SW480 (cell line): ENCODE data around the gene JADE3.

ENCODE experiments used
- DNase-seq: peaks from one replicate; pipeline ENCODE4 v3.0.0-alpha.2; 2016; ENCODE audit warnings: low spot score

Gene JADE3

DNA sequence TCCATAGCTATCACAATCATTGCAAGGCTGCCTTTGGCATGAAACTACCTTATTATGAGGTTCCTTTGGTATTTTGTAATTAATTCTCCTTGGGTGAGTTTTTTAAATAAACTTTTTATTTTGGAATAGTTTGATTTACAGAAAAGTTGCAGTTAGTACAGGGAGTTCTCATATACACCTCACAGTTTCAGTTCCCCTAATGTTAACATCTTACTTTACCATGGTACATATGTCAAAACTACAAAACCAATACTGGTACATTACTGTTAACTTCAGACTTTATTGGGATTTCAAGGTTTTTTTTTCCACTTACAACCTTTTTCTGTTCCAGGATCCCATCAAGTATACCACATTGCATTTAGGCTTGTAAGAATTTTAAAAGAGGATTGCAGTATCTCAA lies 114.0 kb downstream of the JADE3 start:
- DNase-seq, result no peak

DNA sequence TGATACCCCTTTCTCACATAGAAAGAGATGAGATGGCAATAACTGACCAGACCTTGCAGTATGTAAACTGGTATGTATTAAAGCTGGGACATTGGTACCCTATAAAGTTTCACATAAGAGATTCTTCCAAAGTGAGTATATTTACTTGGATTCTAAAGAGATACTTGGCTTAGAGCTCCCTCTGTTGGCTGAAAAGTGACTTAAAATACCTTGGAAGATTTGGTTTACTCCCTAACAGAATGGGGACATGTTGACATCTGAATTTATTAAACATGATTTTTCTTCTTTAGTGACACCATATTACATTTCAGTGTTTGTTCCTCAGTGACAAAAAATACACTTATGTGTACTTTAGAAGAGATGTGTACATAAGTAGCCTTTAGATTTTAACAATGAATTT lies 118.1 kb downstream of the JADE3 start:
- DNase-seq, result peak; percentile 61

DNA sequence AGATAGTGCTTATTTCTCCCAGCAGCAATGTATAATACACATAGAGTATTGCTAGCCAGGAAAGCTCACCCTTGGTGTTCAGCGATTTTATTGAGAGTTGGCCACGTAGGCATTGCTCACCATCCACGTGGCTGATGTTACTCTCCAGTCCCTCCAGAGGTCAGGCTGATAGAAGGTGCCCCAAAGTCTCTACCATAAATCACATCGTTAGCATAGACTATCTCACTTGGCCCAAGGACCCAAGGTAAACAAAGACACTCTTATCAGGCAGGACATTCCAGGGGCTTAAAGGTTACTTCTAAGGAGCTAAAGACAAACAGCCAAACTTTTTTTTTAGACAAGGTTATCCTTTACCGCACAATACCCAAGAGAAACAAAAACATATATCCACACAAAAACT lies 135.8 kb downstream of the JADE3 start:
- DNase-seq, result no peak

DNA sequence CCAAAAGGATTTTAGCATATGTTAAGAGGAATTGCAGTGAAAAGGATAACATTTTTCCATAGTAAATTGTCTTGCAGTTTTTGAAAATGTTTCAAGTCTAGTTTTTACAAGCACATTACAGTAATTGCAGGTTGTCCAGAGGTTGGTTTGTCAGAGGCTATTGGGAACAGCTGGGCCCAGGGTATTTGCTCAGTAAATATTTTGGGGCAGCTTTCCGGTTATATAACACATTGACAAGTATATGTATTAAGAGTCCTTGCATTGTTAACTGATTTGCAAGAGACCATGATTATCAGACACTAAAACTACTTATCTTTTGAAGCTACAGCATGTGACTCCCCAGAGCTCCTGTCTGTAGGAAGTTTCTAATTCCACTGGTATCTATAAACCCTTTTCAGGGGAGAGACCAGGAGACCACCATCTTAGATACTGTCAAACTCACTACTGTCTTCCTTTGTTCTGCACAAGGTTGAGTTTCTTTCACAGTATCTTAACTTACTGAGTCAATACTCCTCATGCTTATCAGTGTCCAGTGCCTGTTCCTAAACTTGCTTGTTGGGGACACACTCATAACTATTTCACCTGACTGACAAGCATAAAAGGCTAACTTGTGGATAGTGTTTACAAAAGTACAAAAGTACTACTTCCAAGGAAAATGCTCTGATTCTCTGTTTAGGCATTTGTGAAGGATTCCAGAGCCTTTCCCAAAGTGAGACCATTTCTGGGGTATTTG lies 147.1 kb downstream of the JADE3 start:
- no peak for DNase-seq

DNA sequence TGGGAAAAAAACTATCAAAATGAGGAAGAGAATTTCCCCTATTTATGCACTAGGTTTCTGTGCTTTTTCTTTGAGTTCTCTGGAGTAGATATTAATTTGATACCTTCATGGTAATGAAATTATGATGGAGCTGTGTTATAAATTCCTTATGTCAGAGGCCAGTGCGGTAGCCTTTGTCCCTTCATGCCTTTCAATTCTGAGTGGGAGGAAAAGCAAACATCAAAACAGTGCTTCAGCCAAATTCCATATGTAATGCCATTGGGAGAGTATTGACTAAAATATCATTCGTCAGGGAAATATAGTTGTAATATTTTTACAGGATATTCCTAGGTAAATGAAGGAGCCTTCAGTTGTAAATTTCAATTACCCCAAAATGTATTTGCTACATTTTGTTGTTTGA lies 148.5 kb downstream of the JADE3 start:
- no peak for DNase-seq

DNA sequence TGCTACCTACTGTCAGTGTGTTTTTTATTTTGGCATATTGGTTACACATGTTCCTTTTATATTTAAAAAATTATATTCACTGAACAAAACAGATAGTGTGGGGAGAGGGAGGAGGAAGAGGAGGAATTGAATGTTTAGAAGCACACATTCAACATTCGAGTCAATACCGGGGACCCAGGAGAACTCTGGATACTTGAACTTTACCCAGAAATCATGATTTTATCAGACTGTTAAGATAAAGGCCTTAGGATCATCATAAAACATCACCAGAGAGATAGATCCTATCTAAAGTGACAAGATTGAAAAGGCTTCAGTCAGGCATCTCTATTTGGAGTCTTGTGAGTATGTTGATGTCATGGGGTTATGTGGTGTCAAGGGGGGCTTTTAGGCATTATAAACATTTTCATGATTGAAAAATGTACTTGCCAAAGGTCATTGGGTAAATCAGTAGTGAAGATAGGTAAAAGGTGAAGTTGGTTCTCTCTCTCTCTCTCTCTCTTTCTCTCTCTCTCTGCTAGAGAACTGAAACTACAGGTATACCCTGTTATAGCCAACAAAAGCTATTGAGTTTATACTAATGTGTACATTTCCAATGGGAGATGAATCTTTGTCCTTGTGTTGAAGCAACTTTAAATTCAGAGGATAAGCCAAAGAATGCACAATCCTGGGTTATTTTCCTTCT lies 149.2 kb downstream of the JADE3 start:
- no peak for DNase-seq

DNA sequence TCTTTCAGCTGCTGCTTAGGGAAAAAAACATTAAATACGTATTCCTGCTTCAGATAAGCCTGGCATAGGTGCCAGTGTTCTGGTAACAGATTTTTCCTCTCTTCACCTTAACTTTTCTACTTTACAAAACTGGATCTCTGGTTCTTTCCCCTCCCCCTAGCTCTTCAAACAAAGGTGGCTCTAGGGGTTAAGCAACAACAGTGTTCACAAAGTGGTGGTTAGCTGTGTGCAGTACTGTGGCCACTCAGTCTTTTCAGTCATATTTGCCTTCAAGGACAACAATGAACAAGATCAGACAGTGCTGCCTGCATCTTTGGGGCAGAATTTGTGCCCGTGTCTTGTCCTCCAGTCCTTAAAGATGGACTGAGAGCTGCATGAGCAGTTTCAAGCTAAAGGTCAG lies 151.0 kb downstream of the JADE3 start:
- DNase-seq, result no peak

DNA sequence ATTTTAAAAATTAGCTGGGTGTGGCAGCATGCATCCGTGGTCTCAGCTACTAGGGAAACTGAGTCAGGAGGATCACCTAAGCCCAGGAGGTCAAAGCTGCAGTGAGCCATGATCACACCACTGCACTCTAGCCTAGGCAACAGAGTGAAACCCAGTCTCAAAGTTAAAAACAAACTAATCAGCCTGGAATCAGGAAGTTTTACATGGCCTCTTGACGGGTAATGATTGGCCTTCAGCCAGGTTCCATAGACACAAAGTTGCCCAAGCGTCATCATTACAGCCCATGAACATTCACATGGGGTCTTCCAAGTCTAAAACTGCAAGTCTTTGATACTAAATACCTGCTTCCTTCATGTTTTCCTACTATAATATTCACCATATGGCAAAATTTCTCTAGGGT lies 156.0 kb downstream of the JADE3 start:
- DNase-seq, result no peak

DNA sequence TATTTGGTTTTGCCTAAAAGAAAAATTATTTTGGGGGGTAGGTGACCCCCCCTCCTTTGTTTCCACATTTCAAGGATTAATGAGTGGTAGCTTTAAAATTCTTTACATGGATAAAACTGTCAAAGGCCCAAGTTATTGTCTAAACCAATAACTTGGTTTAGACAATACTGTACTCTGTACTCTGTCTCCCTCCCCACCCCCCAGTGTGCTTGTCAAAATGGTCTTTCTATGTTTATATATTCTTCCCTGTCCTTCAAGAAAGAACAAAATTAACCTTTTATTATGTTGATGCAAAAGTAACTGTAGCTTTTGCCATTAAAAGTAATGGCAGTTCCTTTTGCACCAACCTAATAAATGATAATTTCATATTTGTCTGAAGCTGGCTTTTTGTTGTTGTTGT lies 156.5 kb downstream of the JADE3 start:
- no peak for DNase-seq

DNA sequence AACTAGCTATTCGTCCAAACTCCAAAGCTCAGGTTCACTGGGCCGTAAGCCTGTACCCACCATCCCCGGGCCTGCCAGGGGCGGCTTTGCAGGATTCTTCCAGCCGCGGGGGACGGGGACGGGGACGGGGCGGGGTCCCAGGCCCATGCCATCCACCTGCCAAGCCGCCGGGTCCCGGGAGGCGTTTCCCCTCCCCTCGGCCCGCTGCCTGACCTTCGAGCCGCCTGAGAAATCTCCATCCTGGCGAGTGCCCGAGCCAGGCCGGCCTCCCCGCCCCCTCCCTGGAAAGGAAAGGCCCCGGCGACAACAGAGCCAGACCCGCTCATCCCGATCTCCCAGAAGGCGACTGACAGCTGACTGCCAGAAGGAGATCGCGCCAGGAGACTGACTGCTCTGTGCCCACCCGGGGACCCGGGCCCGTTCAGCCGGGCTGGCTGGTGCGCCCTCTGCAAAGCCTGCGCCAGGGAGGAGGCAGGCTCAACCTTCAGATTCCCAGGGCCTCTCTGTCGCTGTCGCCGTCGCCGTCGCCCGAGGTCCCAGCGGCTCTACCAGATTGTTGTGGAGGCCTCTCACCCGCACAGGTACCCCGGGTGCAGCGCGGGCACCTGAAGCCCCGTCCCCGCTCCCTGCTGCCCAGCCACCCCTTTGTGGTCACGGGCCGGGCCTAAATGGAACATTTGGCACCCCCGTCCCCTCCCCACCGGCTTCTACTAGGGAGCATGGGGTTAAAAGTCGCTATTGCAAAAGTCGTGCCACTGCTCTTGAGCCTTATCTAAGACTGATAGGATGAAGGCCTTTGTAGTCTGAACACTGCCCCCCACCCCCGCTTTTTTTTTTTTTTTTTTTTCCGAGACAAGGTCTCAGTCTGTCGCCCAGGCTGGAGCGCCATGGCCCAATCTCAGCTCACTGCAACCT lies 166.2 kb downstream of the JADE3 start, which contains the start of gene RGN:
RGN (plus strand) TSS at position 315 of the 915 bp plus-strand sequence. CDS start 2,702 bp downstream, outside the sequence.
- DNase-seq, result no peak

DNA sequence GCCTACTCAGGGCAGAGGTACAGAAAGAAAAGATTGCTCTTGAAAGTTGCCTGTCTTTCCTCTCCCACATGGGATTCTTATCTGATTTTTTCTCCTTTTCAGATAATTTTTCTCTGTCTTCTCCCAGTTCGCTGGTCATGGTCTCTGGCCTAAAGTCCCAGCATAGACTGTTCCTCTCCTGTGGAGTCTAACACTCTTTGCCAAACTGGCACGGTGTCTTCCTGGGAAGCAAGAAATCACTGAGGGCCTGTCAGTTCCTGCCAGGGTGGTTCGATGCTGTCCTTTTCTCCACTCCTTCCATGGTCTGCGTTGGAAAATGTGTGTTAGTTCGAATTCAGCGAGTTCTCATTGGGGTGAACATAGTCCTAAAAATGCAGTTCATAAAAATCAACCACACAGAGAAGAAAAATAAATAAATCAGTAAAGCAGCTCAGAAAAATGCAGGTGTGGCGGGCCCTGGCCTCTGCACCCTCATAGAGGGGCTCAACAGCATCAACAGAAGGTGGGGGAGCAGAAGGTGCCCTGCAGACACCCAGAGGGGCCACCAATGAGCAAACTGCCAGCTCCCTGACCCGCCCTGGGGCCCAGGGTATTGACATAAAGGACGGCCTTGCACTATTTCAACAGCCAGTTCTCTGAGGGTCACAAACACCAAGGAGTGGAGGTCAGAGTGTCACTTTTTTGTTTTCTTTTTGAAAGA lies 168.1 kb downstream of the JADE3 start:
- DNase-seq, result no peak

DNA sequence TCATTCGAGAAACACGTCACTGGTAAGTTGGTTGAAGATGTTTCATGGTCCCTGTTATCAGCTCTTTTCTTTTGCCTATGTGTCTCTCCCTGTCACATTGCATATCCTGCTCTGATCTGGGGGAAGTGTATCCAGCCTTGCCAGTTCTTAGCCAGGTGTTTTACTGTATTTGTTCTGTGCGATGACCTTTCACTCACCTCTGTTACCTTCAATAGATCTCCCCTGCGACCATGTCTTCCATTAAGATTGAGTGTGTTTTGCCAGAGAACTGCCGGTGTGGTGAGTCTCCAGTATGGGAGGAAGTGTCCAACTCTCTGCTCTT lies 168.7 kb downstream of the JADE3 start:
- DNase-seq, result no peak

DNA sequence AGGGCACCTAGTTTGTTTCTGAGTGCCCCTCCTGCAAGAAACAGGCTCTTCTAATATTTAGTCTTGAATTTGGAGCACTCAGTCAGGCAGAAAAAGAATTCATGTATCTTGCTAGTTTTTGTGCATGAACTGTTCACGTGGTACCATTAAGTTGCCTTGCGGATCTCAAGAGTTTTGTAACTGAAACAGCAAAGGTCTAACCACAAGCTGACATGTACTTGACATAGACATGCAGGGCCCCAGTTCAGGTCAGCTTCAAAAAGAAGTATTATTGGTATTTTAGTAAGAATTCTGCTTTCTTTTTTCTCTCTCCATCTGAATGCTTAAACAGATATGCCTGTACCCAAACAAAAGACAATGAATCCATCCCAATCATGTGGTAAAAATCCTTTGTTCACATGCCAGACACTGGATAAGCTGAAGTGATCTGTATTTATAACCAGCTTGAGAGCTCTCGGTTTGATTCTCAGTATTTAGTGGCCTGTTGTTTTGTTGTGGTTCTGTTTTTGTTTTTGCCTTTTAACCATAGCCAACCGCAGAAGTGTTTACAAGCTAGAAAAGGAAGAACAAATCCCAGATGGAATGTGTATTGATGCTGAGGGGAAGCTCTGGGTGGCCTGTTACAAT lies 179.0 kb downstream of the JADE3 start:
- peak; percentile 80 for DNase-seq

DNA sequence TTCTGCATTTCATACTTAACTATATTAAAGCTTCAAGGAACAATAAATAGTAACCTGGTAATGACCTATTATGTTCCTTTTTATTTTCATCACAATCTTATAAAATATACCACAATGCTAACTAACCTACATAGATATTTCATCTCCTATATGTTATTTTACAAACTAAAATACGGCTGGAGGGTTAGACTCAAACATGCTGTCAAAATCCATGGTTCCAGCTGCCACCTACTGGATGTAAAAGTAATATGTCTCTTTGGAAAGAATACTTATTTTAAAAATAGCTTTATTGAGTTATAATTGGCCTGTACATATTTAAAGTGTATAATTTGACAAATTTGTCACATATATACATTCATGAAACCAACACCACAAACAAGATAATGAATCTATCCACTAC lies 181.0 kb downstream of the JADE3 start:
- peak; percentile 43 for DNase-seq

DNA sequence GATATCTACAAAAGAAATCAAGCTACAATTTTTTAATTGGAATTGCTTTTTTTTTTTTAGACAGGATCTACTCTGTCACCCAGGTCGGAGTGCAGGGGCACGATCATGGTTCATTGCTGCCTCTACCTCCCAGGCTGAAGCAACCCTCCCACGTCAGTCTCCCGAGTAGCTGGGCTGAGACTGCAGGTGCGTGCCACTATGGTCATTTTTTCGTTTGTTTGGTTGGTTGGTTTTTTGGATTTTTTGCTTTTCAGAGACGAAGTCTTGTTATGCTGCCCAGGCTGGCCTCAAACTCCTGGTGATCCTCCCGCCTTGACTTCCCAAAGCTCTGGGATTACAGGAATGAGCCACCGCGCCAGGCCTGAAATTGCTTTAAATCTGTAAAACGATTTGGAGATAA lies 181.6 kb downstream of the JADE3 start:
- no peak for DNase-seq

DNA sequence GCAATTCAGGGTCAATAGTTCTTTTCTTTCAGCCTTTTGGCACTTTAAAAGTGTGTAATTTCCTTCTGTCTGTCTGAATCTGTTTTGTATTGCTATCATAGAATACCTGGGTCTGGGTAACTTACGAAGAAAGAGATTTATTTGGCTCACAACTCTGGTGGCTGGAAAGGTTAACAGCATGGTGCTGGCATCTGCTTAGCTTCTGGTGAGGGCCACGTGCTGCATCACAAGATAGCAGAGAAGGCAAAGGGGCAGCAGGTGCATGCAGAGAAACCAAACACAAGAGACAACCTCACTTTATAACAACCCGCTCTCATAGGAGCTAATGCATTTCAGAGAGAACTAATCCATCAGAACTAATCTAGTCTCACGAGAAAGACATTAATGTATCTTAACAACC lies 184.8 kb downstream of the JADE3 start:
- DNase-seq, result no peak

DNA sequence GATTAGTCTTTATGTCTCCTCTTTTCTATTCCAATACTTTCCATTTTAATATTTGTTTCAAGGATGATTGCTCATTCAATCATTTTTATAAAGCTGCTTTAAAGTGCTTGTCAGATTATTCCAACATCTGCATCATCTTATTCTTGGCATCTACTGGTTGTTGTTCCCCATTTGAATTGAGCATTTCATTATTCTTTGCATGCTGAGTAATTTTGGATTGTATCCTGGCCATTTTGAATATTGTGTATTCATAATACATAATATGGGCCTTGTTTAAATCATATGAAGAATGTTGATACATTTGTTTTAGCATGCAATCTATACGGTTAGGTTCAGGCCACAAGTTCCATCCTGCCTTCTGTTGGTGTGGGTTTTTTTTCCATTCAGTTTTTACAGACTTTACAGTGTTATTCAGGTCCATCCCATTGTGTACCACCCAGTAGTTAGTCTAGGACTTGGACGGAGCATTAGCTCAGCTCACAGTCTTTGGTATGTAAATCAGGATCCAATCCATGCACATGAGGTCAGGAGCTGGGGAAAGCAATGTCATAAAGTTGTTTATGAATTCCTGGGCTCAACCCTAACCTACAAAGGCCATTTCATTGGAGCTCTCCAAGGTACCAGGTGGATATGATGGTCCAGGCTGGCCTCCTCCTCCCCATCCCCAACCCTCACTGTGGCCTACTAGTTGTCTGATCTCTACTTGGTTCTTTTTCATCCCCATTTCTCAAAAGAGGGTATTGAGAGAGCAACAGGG lies 186.3 kb downstream of the JADE3 start:
- no peak for DNase-seq

DNA sequence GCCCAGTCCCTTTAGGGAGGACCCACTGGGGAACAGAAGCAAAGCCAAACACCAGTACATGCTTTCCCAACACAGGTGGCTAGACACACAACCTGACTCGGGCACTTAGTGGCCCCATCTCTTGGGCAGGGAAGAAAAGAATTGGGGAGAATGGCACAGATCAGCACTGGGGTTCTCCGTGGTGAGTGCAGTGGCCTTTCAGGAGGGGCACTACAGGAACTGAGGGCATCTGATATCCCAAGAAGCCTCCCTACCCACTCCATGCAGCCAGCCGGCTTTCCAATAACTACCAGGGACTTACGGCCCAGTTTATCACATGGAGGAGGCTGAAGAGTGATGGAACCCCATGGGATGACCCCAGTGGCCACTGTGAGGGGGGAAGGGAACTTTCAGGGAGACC lies 189.0 kb downstream of the JADE3 start:
- DNase-seq, result no peak
